Measurements from ENCODE around the gene KLRC4. TPM values are rescaled to one million over a fixed set of nuclear protein-coding genes. Genes with fewer than 3 reads are reported as not detected.

The KLRC4 gene
- polyA plus RNA-seq, 1 of the 3 experiments (the other 2 are of a cell fraction), result not detected

GRCh38 chr12:10408842-10409241 lies 715 bp downstream of the KLRC4 start:
- Histone ChIP-seq H3K27me3 (ENCODE audit: insufficient read depth) (no peaks in the 10 kb centered on the region; the same call in 1 of the 2 replicates), H3K79me2 (ENCODE audit: insufficient read depth) (no peaks in the 10 kb centered on the region), H3K4me1 (ENCODE audit: control insufficient read depth in 1 of 2, insufficient read depth in 2 of 2, low read depth in 1 of 2, low read length in 1 of 2) (no peaks in the 10 kb centered on the region), H3K4me2 (no peak overlapping the region), H3K9me2 (no peaks in the 10 kb centered on the region), H3K9ac (no peak overlapping the region), H3K4me3 (ENCODE audit: low read depth in 2 of 2, low read length in 1 of 2) (no peak overlapping the region), H4K20me1 (ENCODE audit: insufficient read depth) (no peaks in the 10 kb centered on the region), H2AFZ (ENCODE audit: low read depth) (no peak overlapping the region), H3F3A (replicated peaks; ENCODE audit: insufficient read depth) (no peaks in the 10 kb centered on the region), H3K36me3 (replicated peaks in 1 of 2; ENCODE audit: control insufficient read depth in 1 of 2, insufficient read depth in 2 of 2, low read length in 1 of 2) (no peaks in the 10 kb centered on the region), H3K27ac (ENCODE audit: low read depth in 2 of 2, low read length in 1 of 2) (no peak overlapping the region), H3K9me3 (no peaks in the 10 kb centered on the region)
- ChIA-PET CTCF (no interaction called here), POLR2A (no interaction called here)
- no peak for TF ChIP-seq CTCF (IDR thresholded peaks at IDR 0.05)
- no peak for DNase-seq
- WGBS (ENCODE audit: low lambda C conversion rate), result 19% methylated on average over 3 of the region's 3 CpGs

- WGBS (ENCODE audit: low lambda C conversion rate), result 15% methylated on average over 4 of the region's 4 CpGs
- no peak overlapping the region for H2AFZ ChIP-seq (ENCODE audit: low read depth)
- H4K20me1 ChIP-seq (ENCODE audit: insufficient read depth), result no peaks in the 10 kb centered on the region
- H3F3A ChIP-seq (replicated peaks; ENCODE audit: insufficient read depth), result no peaks in the 10 kb centered on the region
- no peak overlapping the region for H3K9ac ChIP-seq
- no peak overlapping the region for H3K4me3 ChIP-seq (ENCODE audit: low read depth in 2 of 2, low read length in 1 of 2)
- no peaks in the 10 kb centered on the region for H3K79me2 ChIP-seq (ENCODE audit: insufficient read depth)
- no peak overlapping the region for H3K27ac ChIP-seq (ENCODE audit: low read depth in 2 of 2, low read length in 1 of 2)
- no peaks in the 10 kb centered on the region; the same call in 1 of the 2 replicates for H3K27me3 ChIP-seq (ENCODE audit: insufficient read depth)
- ChIA-PET POLR2A (no interaction called here), CTCF (no interaction called here)
- H3K4me1 ChIP-seq (ENCODE audit: control insufficient read depth in 1 of 2, insufficient read depth in 2 of 2, low read depth in 1 of 2, low read length in 1 of 2), result no peaks in the 10 kb centered on the region
- DNase-seq, result no peak
- H3K36me3 ChIP-seq (replicated peaks in 1 of 2; ENCODE audit: control insufficient read depth in 1 of 2, insufficient read depth in 2 of 2, low read length in 1 of 2), result no peaks in the 10 kb centered on the region
- H3K4me2 ChIP-seq, result no peak overlapping the region
- TF ChIP-seq RAD21 (IDR thresholded peaks at IDR 0.05; ENCODE audit: low read length) (no peak), IRF3 (IDR thresholded peaks at IDR 0.05; ENCODE audit: low read depth, low read length) (no peak), FOXM1 (IDR thresholded peaks at IDR 0.05; ENCODE audit: low read depth) (no peak), GATA2 (CRISPR knock-in tag; IDR thresholded peaks at IDR 0.05) (no peak), TCF12 (IDR thresholded peaks at IDR 0.05) (no peak), RXRA (IDR thresholded peaks at IDR 0.05; ENCODE audit: borderline replicate concordance, low read depth) (no peak)
- TF ChIP-seq, protein P1, sequence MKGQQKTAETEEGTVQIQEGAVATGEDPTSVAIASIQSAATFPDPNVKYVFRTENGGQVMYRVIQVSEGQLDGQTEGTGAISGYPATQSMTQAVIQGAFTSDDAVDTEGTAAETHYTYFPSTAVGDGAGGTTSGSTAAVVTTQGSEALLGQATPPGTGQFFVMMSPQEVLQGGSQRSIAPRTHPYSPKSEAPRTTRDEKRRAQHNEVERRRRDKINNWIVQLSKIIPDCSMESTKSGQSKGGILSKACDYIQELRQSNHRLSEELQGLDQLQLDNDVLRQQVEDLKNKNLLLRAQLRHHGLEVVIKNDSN (IDR thresholded peaks at IDR 0.05; ENCODE audit: borderline replicate concordance, low read depth), result no peak
- TF ChIP-seq, protein P2, sequence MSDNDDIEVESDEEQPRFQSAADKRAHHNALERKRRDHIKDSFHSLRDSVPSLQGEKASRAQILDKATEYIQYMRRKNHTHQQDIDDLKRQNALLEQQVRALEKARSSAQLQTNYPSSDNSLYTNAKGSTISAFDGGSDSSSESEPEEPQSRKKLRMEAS (IDR thresholded peaks at IDR 0.05; ENCODE audit: low read depth), result no peak
- H3K9me2 ChIP-seq, result no peaks in the 10 kb centered on the region
- H3K9me3 ChIP-seq, result no peaks in the 10 kb centered on the region
Measured at GRCh38 chr12:10406725-10407124, 2.8 kb downstream of the KLRC4 start.
